SHP77 (cell line): ENCODE measurements around the gene CA10.

Experiments
- DNase-seq, 2 experiments: peaks; one replicate each; lab custom pipeline; 2025; lab: John Stamatoyannopoulos, UW

The CA10 gene

DNA sequence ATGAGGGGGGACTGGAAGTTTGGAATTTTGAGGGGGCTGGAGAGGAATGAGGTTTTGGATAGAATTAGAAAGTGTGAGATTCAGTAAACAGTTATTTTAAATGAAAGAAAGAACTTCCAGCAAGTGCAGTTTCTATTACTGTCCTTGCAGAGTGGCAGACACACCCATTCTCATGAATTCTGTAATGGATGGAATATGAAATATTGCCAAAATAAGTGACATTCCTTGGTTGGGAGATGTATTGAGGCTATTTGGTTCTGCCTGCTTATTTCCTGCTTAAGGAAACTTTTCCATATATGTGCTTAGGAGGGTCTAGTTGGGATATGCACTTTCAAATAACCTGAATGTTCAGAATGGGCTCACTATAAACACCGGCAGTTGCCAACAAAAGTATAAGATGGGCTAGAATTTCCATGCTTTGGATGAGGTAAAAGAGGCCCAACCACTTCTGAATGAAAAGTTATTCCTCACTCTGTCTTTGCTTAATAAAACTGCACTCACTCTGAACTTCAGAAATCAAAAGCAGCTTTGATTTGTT lies 434.4 kb downstream of the CA10 start:
- no peak for DNase-seq

DNA sequence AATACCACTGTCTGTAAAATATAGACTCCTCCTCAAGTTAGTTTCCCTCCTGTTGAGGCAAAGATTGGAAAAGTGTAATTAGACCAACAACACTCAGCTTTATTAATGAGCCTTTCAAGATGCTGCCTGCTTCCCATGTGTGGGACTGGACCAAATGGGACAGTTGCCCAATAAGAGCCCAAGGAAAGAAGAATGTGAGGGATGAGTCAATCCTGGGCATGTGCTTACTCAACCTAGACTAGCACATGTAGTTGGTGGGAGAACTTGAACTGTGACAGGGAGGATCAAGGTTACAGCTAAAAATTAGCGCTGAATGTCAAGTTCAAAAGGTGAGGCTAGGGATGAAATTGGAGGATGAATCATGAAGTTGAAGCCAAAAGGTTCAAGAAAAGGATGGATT lies 435.5 kb downstream of the CA10 start:
- no peak for DNase-seq

DNA sequence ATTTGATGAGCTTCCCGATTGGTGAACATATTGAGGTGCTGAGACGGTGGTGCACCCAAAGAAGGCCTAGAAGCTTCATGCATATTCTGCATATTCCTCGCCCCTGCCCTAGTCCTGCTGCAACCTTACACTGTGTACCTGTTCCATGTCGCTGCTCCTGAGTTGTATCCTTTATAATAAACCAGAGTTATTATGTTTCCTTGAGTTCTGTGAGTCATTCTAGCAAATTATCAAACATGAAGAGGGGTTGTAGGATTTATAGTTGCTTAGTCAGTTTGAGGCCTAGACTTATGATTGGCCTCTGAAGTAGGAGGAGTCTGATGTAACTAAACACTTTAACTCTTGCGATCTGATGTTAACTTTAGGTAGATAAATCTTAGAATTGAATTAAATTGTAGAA lies 436.8 kb downstream of the CA10 start:
- DNase-seq, result no peak

DNA sequence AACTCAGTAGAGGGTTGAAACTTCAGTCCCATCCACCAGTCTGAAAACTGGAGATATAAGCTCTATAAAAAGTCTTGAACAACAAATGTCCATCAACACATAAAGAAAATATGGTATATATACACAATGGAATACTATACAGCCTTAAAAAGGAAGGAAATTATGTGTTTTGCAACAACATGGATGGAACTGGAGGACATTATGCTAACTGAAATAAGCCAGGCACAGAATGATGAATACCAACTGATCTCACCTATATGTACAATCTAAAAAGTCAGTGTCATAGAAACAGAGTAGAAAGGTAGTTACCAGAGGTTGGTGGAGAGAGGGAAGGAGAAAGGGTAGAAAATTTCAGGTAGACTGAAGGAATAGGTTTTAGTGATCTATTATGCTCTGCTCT lies 438.1 kb downstream of the CA10 start:
- no peak for DNase-seq

DNA sequence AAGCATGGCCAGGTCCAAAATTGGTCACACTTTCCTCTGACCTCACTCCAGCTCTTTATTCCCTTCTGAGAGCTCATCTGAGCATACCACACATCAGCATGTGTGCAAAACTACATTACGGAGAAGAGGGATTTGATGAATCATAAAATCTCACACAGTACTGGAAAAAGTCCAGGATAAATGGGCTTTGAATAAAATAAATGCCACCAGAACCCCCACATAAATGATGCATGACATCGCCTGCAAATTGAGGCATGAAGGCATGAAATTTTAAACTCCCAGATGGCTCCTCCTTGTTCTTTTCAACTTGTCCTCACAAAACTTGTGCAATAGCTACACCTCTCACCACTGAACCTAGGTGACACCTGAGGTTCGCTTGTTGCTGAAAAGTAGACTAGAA lies 439.5 kb downstream of the CA10 start:
- DNase-seq, result no peak

DNA sequence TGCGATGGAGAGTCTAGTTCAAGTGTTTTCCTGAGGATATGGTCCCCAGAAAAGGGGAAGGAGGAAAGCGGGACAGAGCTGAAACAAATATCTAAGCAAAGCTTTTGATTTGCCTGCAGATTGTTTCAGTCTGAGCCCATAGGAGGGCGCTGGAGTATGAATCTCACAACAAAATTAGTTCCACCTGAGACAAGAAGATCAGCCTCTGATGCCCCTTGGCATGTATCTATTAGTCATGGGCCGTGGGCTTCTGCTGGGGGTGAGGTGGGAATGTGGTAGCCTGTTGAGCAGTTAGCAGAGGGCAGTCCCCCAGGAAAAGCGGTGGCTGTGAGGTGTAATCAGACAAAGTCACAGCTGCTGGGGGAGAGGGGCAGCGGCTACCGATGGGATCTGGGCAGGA lies 446.9 kb downstream of the CA10 start:
- no peak for DNase-seq

DNA sequence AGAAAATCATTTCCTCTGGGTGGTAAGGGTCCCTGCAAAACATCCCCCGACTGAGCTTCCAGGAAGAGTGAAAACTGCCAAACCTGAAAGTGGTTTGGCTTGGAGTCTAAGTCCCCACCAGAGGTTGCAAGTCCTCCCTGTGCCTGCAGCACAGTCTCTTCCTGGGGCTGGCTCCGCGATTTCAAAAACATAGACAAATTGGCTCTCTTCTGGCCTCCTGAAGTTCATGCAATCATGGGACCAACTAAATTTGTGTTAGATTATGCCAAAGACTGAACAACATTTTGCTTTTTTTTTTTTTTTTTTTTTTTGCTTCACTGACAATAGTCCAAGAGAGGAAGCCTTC lies 447.9 kb downstream of the CA10 start:
- DNase-seq, result no peak

DNA sequence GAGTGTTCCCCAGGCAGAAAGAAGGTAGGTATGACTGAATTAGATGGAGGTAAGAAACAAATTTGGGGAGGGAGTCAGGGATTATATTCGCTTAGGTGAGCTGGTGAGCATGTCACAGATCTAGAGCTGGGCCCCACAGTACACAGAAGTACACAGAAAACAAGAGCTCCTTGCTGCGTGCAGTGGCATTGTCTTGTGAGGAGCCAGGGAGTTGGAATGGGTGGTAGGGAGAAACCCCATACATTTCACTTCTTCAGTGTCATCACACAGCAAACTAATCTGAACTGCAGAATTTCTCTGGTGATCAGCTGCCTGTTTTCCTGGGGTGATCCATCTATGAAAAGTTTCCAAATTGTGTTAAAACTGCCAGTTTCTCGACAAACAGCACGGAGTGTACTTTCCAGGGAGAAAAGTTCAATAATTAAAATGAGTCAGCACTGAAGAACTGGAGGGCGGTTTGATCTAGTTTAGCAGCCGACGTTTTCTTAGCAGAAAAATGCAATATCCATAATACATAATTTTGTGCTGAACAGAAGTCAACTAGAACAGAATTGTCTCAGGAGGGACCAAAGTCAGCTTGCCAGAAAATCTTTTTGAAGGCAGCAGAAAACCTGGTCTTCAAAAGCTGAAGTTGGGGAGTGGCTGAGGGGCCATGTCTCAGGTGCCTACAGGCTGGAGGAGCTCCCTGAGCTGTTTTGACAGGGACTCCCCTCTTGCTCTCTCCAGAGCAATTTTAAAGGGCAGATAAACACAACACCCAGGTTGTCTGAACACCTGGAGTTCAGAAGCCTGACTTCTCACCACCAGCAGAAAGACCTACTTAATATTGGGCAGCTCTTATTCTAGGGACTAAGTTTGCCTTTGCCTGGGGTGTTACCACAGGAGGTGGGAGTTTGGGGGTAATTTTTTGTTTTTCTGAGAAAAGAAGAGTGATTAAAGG lies 448.6 kb downstream of the CA10 start:
- DNase-seq, result no peak

DNA sequence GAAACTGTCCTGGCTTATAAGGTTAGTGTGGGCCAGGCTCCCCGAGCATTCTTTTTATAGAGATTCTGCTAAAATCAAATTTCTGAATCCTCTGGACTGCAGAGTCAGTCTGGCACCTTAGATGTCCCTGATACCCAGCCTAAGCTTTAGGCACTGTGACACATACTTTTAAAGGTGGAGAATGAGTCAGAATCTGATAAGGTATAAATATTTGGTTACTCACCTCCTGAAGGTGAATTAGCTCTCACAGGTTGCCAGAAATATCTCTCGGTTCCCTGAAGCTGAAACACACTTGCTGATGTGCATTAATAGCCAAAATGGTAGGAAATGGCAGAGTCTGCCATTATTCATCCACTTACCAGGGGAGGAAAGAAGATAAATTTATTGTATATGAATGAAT lies 451.3 kb downstream of the CA10 start:
- no peak for DNase-seq

DNA sequence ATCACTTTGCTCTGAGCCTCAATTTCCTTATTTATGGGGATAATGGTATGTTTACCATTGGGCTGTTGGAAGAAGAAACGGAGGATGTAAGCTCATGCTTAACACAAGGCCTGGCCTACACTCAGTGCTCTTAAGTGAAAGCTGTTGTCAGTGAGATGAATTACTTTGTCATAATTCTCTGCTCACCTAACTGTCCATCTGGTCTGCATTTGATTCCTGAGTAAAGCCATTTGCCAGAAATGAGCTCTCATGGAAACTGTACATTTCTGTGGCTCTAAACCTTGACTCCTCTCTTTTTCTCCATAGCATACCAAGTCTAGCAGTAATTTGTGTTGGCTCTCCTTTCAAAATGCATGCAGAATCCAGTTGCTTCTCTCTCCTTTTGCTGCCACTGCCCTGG lies 452.4 kb downstream of the CA10 start:
- DNase-seq, result no peak

DNA sequence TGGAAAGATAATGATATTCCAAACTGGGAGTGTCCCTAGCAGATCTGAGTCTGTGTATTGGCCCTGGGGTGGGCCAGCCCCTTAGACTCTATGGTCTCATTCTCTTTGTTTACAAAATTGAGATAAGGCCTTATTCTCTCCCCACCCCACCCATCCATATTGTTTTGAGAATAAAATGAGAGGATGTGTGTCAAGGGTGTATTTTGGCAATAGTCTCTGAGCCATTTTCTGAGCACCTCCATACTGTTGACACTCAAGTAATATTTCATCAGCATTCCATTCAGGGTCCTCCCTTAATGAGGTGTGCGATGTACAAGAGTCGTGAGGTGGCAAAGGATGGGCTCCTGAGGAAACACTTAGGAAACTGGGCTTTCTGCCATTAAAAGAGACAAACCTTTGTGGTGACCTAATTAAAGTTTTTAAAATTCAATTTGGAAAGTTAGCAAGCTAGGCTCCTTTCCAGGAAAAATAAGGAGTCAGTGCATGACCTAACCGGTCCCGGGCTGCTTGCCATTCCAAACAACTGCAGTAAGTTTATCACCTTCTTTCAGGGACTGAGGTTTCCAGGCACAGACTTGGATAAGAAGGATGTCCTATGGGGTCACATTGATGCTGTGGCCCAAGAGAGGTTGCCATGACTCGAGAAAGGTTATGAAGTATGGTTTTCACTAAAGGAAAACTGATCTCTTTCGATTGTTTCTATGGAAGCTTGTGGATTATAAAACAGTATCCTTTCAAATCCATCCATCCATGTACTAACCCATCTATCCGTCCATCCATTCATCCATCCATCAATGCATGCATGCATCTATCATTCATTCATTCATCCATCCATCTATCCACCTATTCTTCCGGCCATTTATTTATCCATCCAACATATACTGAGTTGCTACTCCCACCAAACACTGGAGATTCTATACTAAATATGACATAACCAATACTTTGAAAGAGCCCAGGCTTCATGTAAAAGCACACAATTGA lies 454.9 kb downstream of the CA10 start:
- DNase-seq, result no peak

DNA sequence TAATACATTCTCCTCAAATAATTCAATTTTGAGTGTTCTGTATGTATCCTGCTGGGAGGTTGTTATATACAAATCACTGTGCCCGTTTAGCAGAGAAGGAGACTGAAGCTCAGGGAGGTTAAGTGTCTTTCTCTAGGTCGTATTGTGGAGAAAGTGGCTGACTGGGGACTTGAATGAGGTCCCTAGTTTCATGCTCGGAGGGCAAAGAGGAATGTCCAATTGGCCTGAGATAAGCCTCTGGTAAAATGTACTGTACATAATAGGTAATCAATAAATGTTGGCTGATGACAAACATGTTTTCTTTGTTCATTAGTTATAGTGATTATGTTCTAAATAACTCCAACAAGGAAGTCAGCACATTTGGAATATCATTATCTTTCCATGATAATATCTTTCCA lies 455.6 kb downstream of the CA10 start:
- DNase-seq, result no peak

DNA sequence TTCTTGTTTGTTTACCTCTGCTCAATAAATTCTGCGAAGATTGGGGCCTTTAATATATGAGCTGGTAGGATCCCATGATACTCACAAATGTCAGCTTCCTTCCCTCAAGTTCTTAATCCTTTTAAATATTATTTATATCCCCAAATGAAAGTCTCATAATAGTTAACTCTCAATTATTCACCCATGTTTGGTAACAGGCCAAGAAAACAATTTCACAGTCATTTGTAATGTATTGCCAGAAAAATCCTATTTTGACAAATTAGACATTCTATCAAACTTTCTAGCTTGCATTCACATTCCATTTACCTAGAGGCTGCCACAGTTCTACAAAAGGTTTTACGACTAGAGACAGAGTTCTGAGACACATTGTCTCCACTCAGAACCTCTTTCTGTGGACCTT lies 457.0 kb downstream of the CA10 start:
- no peak for DNase-seq

DNA sequence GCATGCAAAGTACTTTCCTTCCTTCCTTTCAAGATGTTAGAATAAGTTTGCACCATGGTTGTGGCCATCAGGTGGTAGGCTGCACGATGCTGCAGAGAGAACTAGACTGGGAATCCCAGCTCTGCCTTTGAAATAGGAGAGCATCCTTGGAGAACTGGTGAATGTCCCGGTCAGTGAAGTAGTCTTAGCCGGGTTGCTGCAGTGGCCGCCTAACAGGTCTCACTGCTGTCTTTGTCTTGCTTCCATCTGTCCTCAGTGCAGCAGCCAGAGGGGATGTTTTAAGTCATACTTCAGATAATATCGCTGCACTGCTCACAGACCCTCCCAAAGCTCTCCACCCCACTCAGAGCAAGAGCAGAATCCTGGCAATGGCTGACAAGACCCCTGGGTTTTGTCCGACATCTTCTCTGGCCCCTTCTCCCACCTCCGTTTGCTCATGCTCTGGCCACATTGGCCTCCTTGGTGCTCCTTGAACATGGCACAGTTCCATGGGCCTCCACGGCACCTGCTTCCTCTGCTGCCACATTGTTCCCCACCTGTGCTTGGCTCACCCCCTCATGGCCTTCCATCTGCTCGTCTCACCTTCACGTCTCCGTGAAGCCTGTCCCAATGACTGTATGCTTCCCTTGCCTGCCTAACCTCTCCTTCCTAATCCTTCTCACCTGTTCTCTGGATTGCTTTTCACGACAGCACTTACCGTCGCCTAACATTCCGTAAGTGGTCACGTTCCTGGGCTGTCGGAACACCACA lies 458.3 kb downstream of the CA10 start:
- DNase-seq, result no peak

DNA sequence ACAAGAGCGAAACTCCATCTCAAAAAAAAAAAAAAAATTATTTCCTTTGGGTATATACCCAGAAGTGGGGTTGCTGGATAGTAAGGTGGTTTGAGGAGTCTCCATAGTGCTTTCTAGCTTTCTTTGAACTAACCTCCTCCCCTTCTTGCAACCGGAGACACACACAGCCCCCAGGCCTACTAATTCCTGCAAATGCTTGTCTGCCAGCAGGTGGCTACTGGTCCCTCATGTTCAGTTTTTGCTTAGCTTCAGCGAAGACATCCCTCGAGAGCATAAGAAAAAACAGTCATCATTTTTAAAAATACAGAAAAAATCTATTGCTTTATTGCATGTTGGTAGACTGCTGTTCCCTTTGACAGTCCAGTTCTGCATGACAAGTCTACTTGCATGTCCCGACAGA lies 459.2 kb downstream of the CA10 start:
- no peak for DNase-seq

DNA sequence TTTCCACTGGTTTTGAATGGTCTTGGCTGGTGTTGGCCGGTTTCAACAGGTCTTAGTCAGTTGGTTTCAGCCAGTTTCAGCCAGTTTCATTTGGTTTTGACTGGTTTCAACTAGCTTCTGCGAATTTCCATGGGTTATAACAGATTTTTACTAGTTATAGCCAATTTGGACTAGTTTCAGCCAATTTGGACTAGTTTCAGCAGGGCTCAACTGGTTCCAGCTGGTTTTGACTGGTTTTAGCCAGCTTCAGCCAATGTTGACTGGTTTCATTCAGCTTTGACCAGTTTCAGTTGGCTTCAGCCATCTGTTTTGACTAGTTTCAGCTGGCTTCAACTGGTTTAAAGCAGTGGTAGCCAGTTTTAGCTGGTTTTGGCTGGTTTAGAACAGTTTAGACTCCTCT lies 465.6 kb downstream of the CA10 start:
- no peak for DNase-seq

DNA sequence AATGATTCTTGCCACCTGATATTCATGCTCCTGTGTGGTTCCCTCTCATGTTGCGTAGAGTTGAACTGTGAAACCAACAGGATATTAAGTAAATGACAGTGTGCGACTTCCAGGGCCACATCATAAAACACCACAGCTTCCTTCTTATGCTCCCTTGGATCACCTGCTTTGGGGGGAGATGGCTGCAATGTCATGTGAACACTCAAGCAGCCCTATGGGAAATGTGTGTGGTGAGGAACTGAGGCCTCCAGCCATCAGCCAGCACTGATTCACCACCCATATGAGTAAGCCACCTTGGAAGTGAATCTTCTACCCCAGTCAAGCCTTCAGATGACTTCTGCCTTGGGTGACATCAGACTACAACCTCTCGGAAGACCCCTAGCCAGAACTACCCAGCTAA lies 470.6 kb downstream of the CA10 start:
- DNase-seq, result no peak

DNA sequence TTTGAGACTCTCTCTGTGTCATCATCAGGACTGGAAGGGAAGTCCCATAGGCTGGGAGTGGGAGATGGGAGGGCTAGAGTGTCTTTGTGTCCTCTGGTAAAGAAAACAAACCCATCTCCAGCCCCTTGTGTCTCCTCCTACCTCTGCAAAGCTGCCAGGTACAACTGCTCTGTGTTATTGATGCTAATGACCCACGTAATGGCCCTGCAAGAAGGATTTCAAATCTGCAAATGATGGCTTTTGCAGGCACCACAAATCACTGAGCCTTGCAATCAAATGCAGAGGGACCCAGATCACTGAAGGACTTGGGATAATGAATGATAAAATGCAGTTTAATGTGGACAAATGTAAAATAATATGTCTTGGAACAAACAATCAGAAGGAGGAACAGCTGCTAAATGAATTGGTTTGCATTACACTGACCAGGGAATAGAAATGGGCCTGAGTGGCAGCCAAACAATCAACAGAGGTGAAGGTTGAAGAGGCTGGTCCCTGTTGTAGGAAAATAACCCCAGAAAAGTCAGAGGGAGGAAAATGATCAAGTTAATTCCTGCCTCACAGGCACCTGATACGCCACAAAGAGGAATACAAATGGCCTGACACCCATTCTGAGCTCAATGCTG lies 473.1 kb downstream of the CA10 start:
- no peak for DNase-seq

DNA sequence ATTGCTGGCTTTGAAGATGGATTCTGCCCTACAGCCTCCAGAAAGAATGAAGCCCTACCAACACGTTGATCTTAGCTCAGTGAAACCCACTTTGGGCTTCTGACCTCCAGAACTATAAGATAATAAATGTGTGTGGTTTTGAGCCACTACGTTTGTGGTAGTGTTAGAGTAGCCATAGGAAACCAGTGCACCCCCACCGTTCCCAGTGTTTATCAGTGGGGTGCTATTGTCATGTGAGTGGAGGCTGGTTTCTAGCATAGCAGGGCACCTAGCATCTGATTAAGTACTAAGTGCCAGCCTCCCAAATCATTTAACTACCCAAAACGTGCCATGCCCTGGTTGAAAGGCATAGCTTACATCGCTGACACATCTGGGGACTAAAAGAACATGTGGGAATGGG lies 474.3 kb downstream of the CA10 start:
- no peak for DNase-seq

DNA sequence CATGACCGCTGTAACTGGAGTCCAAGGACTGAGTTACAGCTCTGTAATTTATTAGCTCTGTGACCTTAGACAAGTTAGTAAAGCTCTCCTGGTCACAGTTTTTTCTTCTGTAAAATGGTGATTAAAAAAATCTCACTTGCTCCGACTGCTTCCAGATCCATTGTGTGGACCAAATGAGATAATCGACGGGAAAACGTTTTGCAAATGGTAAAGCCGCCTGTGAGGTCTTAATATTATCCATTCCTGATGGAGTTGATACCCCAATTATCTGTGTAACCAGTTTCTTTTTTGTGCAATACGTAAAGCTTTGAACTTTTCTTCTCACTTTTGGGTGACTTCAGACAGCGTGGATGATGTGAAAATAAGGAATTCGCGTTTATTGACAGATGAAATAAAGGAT lies 475.2 kb downstream of the CA10 start:
- no peak for DNase-seq

DNA sequence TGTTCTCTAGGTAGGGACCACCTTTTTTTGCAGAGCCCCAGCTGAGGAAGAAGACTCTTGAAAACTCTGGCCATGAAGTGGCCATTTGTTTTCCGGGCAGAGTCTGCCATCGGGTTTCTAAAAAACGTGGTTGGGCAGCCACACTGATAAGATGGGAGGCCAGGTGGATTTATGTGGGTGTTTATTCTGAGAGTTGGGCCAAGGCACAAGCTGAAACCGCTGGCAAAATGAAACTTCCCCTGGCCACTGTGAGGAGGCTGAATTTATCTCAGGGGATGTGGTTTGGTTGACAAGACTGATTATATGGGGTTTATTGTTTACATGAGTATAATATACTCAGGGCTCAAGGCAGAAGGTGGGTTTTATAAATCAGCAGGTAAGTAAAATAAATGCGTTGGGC lies 476.4 kb downstream of the CA10 start:
- DNase-seq, result no peak

DNA sequence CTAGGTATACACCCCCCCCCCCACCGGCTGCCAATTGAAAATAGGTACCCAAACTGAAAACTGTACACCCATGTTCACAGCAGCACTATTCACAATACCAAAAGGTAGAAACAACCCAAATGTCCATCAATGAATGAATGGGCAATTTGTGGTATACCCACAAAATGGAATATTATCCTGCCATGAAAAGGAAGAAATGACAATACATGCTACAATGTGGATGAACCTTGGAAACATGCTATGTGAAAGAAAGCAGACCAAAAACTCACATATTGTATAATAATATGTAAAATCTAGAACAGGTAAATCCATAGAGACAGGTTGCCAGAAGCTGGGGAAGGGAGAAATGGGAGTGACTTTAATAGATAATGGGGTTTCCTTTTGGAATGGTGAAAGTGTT lies 480.6 kb downstream of the CA10 start:
- DNase-seq, result no peak
